ENCODE results near the gene HSD11B2.

The HSD11B2 gene

DNA sequence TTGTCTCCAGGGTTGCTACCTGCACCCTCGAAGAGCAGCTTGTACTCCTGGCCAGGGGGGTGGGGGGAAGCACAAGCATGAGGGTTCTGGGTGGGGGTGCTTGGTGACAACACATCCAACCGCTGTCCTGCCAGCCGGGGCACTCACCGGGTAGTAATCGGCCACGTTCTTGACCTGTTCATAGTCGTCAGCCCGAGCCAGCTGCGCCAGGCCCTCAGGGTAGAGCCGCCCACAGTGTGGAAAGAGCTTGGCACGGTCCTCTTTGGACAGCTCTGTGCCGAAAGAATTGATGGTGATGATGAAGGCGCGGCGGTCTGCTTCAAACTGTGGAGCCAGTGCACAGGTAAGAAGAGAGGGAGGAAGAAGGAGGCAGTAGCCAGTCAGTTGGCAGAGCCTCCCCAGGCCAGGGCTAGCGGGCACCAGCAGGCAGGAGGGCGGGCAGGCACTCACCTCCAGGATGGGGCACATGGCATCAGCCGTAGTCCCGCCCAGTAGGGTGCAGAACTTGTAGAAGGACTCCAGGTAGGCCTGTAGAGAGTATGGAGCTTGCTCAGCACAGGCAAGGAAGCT lies 8.0 kb downstream of the HSD11B2 start:
- DNase-seq (ENCODE audit: low read depth, low spot score), result no peak
- no peak overlapping the region for H3K4me3 ChIP-seq (ENCODE audit: insufficient read length, low read depth)
- H3K9ac ChIP-seq (ENCODE audit: insufficient read length, low read depth), result no peak overlapping the region
- no peaks in the 10 kb centered on the region for H3K27me3 ChIP-seq (ENCODE audit: insufficient read depth, insufficient read length)
- no peaks in the 10 kb centered on the region for H3K9me3 ChIP-seq (ENCODE audit: insufficient read depth, low read length)
- H3K4me1 ChIP-seq (ENCODE audit: insufficient read depth, insufficient read length), result peaks cover 18% of the 10 kb centered on the region
- TF ChIP-seq ZNF274 (IDR thresholded peaks at IDR 0.05; ENCODE audit: low read depth, low read length) (no peak), SUZ12 (IDR thresholded peaks at IDR 0.05; ENCODE audit: extremely low read depth, insufficient read depth, insufficient read length) (no peak), YY1 (IDR thresholded peaks at IDR 0.05; ENCODE audit: insufficient read depth, insufficient read length) (no peak)
- H3K36me3 ChIP-seq (ENCODE audit: insufficient read depth, insufficient read length, low read length), result peaks cover 71% of the 10 kb centered on the region

GRCh38 chr16:67441271-67441753 lies 10.4 kb downstream of the HSD11B2 start:
- no peak overlapping the region for H3K4me3 ChIP-seq (ENCODE audit: insufficient read length, low read depth)
- peaks cover 18% of the 10 kb centered on the region for H3K4me1 ChIP-seq (ENCODE audit: insufficient read depth, insufficient read length)
- no peaks in the 10 kb centered on the region for H3K27me3 ChIP-seq (ENCODE audit: insufficient read depth, insufficient read length)
- H3K9me3 ChIP-seq (ENCODE audit: insufficient read depth, low read length), result no peaks in the 10 kb centered on the region
- peaks cover 80% of the 10 kb centered on the region for H3K36me3 ChIP-seq (ENCODE audit: insufficient read depth, insufficient read length, low read length)
- peak overlapping the region; percentile 24 for H3K9ac ChIP-seq (ENCODE audit: insufficient read length, low read depth)
- DNase-seq (ENCODE audit: low read depth, low spot score), result no peak
- TF ChIP-seq SUZ12 (IDR thresholded peaks at IDR 0.05; ENCODE audit: extremely low read depth, insufficient read depth, insufficient read length), result no peak
- TF ChIP-seq YY1 (IDR thresholded peaks at IDR 0.05; ENCODE audit: insufficient read depth, insufficient read length), result no peak
- no peak for TF ChIP-seq ZNF274 (IDR thresholded peaks at IDR 0.05; ENCODE audit: low read depth, low read length)

GRCh38 chr16:67441907-67442306 lies 11.0 kb downstream of the HSD11B2 start:
- Histone ChIP-seq H3K9ac (ENCODE audit: insufficient read length, low read depth) (peak overlapping the region; percentile 24), H3K9me3 (ENCODE audit: insufficient read depth, low read length) (no peaks in the 10 kb centered on the region), H3K4me3 (ENCODE audit: insufficient read length, low read depth) (no peak overlapping the region), H3K4me1 (ENCODE audit: insufficient read depth, insufficient read length) (peaks cover 23% of the 10 kb centered on the region), H3K36me3 (ENCODE audit: insufficient read depth, insufficient read length, low read length) (peaks cover 77% of the 10 kb centered on the region), H3K27me3 (ENCODE audit: insufficient read depth, insufficient read length) (no peaks in the 10 kb centered on the region)
- no peak for TF ChIP-seq ZNF274 (IDR thresholded peaks at IDR 0.05; ENCODE audit: low read depth, low read length)
- TF ChIP-seq YY1 (IDR thresholded peaks at IDR 0.05; ENCODE audit: insufficient read depth, insufficient read length), result no peak
- TF ChIP-seq SUZ12 (IDR thresholded peaks at IDR 0.05; ENCODE audit: extremely low read depth, insufficient read depth, insufficient read length), result no peak
- DNase-seq (ENCODE audit: low read depth, low spot score), result no peak

DNA sequence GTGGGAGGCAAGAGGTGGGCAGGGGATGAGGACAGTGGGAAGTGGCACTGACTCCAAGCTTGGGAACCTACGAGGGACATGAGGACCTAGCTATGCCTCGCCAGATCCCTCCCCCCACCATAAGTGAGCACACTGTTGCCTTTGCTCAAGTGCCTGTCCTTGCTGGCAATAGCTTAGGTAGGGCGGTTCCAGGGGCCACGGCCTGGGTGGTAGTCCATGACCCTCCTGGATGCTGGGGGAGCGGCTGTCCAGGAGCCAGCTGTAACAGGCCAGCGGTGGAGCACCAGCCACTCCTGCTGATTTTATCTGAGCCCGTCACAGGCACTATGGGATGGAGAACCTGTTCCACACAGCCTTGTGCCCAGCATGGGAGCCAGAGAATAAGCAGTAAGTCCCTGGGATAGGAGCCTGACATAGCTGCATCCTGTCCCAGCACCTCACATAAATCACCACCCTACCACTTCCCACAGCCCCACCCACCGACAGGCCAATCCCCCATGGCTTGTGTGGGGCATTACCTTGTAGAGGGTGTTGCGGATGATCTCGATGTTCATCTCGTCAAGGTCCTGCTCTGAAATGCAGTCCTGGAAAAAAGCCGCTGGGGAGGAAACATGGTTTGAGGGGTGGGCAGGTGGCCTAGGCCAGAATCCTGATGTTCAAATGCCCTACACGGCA lies 11.8 kb downstream of the HSD11B2 start:
- peaks cover 76% of the 10 kb centered on the region for H3K36me3 ChIP-seq (ENCODE audit: insufficient read depth, insufficient read length, low read length)
- no peaks in the 10 kb centered on the region for H3K27me3 ChIP-seq (ENCODE audit: insufficient read depth, insufficient read length)
- H3K9ac ChIP-seq (ENCODE audit: insufficient read length, low read depth), result no peak overlapping the region
- 0 out of 2 replicates have a peak, but pooled peaks cover 4% of the 10 kb centered on the region for H3K9me3 ChIP-seq (ENCODE audit: insufficient read depth, low read length)
- H3K4me1 ChIP-seq (ENCODE audit: insufficient read depth, insufficient read length), result peaks cover 29% of the 10 kb centered on the region
- no peak for TF ChIP-seq YY1 (IDR thresholded peaks at IDR 0.05; ENCODE audit: insufficient read depth, insufficient read length)
- no peak for TF ChIP-seq ZNF274 (IDR thresholded peaks at IDR 0.05; ENCODE audit: low read depth, low read length)
- no peak for TF ChIP-seq SUZ12 (IDR thresholded peaks at IDR 0.05; ENCODE audit: extremely low read depth, insufficient read depth, insufficient read length)
- DNase-seq (ENCODE audit: low read depth, low spot score), result no peak
- no peak overlapping the region for H3K4me3 ChIP-seq (ENCODE audit: insufficient read length, low read depth)

- Histone ChIP-seq H3K9ac (ENCODE audit: insufficient read length, low read depth) (no peak overlapping the region), H3K4me1 (ENCODE audit: insufficient read depth, insufficient read length) (peaks cover 29% of the 10 kb centered on the region), H3K36me3 (ENCODE audit: insufficient read depth, insufficient read length, low read length) (peaks cover 73% of the 10 kb centered on the region), H3K27me3 (ENCODE audit: insufficient read depth, insufficient read length) (no peaks in the 10 kb centered on the region), H3K9me3 (ENCODE audit: insufficient read depth, low read length) (0 out of 2 replicates have a peak, but pooled peaks cover 5% of the 10 kb centered on the region), H3K4me3 (ENCODE audit: insufficient read length, low read depth) (no peak overlapping the region)
- no peak for TF ChIP-seq SUZ12 (IDR thresholded peaks at IDR 0.05; ENCODE audit: extremely low read depth, insufficient read depth, insufficient read length)
- TF ChIP-seq YY1 (IDR thresholded peaks at IDR 0.05; ENCODE audit: insufficient read depth, insufficient read length), result no peak
- no peak for TF ChIP-seq ZNF274 (IDR thresholded peaks at IDR 0.05; ENCODE audit: low read depth, low read length)
- DNase-seq (ENCODE audit: low read depth, low spot score), result no peak
Measured at GRCh38 chr16:67443265-67443664, 12.3 kb downstream of the HSD11B2 start.

DNA sequence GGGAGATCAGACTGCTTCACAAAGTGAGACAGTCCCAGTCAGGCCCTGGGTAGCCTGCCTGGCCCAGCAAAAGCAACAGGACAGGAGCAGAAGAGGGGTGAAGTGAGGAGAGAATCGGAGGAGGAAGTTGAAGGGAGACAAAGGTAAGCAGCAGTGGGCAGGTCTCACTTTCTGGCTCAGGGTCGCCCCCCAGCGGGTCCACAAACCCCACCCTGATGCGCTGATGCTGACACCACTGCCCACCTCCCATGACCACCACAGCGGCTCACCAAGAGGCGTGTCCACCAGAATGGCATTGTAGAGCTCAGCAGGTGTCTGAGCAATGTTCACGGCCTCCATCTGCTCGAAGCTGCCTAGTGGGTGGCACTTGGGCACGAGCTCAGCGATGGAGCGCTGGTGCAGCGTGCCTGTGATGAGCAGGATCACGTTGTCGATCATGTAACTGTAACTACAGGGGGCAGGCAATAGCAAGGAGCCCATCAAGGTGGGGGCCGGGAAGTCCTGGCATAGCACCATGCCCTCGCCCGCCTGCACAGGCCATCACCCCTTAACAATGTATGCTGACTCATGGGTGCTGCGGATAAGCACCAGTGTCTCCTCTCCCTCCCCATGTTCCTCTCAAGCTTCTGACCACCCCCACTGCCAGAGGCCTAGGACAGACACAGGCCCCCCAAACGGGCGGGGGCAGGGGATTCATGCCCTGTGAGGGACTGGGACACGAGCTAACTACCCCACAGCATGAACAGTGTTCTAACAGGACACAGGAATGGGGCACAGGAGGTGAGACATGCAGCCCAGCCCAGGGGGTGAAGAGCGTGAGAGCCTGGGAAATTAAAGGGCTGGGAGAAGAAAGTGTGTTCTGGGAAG lies 13.6 kb downstream of the HSD11B2 start:
- Histone ChIP-seq H3K9me3 (ENCODE audit: insufficient read depth, low read length) (0 out of 2 replicates have a peak, but pooled peaks cover 5% of the 10 kb centered on the region), H3K36me3 (ENCODE audit: insufficient read depth, insufficient read length, low read length) (peaks cover 70% of the 10 kb centered on the region), H3K27me3 (ENCODE audit: insufficient read depth, insufficient read length) (no peaks in the 10 kb centered on the region), H3K4me1 (ENCODE audit: insufficient read depth, insufficient read length) (peaks cover 29% of the 10 kb centered on the region), H3K9ac (ENCODE audit: insufficient read length, low read depth) (peak overlapping the region; percentile 23), H3K4me3 (ENCODE audit: insufficient read length, low read depth) (no peak overlapping the region)
- no peak for DNase-seq (ENCODE audit: low read depth, low spot score)
- TF ChIP-seq YY1 (IDR thresholded peaks at IDR 0.05; ENCODE audit: insufficient read depth, insufficient read length), result no peak
- no peak for TF ChIP-seq SUZ12 (IDR thresholded peaks at IDR 0.05; ENCODE audit: extremely low read depth, insufficient read depth, insufficient read length)
- TF ChIP-seq ZNF274 (IDR thresholded peaks at IDR 0.05; ENCODE audit: low read depth, low read length), result no peak

GRCh38 chr16:67445126-67445426 lies 14.2 kb downstream of the HSD11B2 start:
- H3K4me1 ChIP-seq (ENCODE audit: insufficient read depth, insufficient read length), result peaks cover 29% of the 10 kb centered on the region
- H3K36me3 ChIP-seq (ENCODE audit: insufficient read depth, insufficient read length, low read length), result peaks cover 73% of the 10 kb centered on the region
- H3K9me3 ChIP-seq (ENCODE audit: insufficient read depth, low read length), result 0 out of 2 replicates have a peak, but pooled peaks cover 5% of the 10 kb centered on the region
- TF ChIP-seq ZNF274 (IDR thresholded peaks at IDR 0.05; ENCODE audit: low read depth, low read length), result no peak
- TF ChIP-seq SUZ12 (IDR thresholded peaks at IDR 0.05; ENCODE audit: extremely low read depth, insufficient read depth, insufficient read length), result no peak
- TF ChIP-seq YY1 (IDR thresholded peaks at IDR 0.05; ENCODE audit: insufficient read depth, insufficient read length), result no peak
- DNase-seq (ENCODE audit: low read depth, low spot score), result no peak
- no peaks in the 10 kb centered on the region for H3K27me3 ChIP-seq (ENCODE audit: insufficient read depth, insufficient read length)
- no peak overlapping the region for H3K4me3 ChIP-seq (ENCODE audit: insufficient read length, low read depth)
- H3K9ac ChIP-seq (ENCODE audit: insufficient read length, low read depth), result no peak overlapping the region

All from NT2/D1 (cell line).